PC-9 (cell line): ENCODE measurements around the gene ONECUT2. TPM values are rescaled to one million over a fixed set of nuclear protein-coding genes. Genes with fewer than 3 reads are reported as not detected.

ENCODE experiments used
- BruUV-seq: library from RNA; stranded (reverse); fragments of 400-500 nt; replicated peaks from 2 replicates; lab custom pipeline; 2021; lab: Mats Ljungman, UMichigan
- CTCF ChIA-PET: fragments of 300-600 bp; sonication (Branson Sonifier 250); formaldehyde crosslinking; loops from one replicate; lab custom pipeline; 2022; ENCODE audit warnings: antibody characterized with exemption; lab: Charles Lee
- POLR2A ChIA-PET: fragments of 300-600 bp; sonication (Branson Sonifier 250); formaldehyde crosslinking; loops from one replicate; lab custom pipeline; 2022; ENCODE audit warnings: antibody characterized with exemption; ENCODE audit not compliant: unreplicated experiment; lab: Charles Lee
- DNase-seq, 2 experiments: peaks; one replicate each; pipeline versions ENCODE4 v3.0.0 to v3.0.0-alpha.2; 2015 to 2022; ENCODE audit warnings: mixed read lengths in 1 of 2
- H2AFZ ChIP-seq: fragments of 200-600 bp; sonication (generic); 2 replicates; pipeline ENCODE4 v1.8.1; 2017; ENCODE audit warnings: antibody characterized with exemption
- H3F3A ChIP-seq: fragments of 200-600 bp; sonication (generic); 2 replicates; pipeline ENCODE4 v1.8.1; 2017; ENCODE audit warnings: antibody characterized with exemption, mild to moderate bottlenecking, low read depth; ENCODE audit not compliant: insufficient read depth
- H3K27ac ChIP-seq: fragments of 200-600 bp; sonication (generic); 2 replicates; pipeline ENCODE4 v1.6.1; 2016; ENCODE audit warnings: mixed run types
- H3K27me3 ChIP-seq: fragments of 200-600 bp; sonication (generic); 2 replicates; pipeline ENCODE4 v1.6.1; 2016; ENCODE audit warnings: low read depth, mixed run types; ENCODE audit not compliant: insufficient read depth
- H3K36me3 ChIP-seq: fragments of 200-600 bp; sonication (generic); 2 replicates; pipeline ENCODE4 v1.6.1; 2016; ENCODE audit warnings: low read depth, mixed run types
- H3K4me1 ChIP-seq: fragments of 200-600 bp; sonication (generic); replicated peaks from 2 replicates; pipeline ENCODE4 v1.6.1; 2016; ENCODE audit warnings: mixed run types; ENCODE audit not compliant: insufficient read depth
- H3K4me2 ChIP-seq: fragments of 200-600 bp; sonication (generic); 2 replicates; pipeline ENCODE4 v1.6.1; 2017; ENCODE audit warnings: mixed run types
- H3K4me3 ChIP-seq: fragments of 200-600 bp; sonication (generic); 2 replicates; pipeline ENCODE4 v1.6.1; 2016; ENCODE audit warnings: mixed run types
- H3K79me2 ChIP-seq: fragments of 200-600 bp; sonication (generic); 2 replicates; pipeline ENCODE4 v1.6.1; 2017; ENCODE audit warnings: low read depth, mixed run types
- H3K9me2 ChIP-seq: fragments of 200-600 bp; sonication (generic); 2 replicates; pipeline ENCODE4 v1.8.1; 2017; ENCODE audit warnings: mild to moderate bottlenecking; ENCODE audit not compliant: insufficient read depth
- H3K9me3 ChIP-seq: fragments of 200-600 bp; sonication (generic); 2 replicates; pipeline ENCODE4 v1.8.1; 2016; ENCODE audit warnings: low read depth; ENCODE audit not compliant: insufficient read depth
- H4K20me1 ChIP-seq: fragments of 200-600 bp; sonication (generic); 2 replicates; pipeline ENCODE4 v1.8.1; 2017; ENCODE audit not compliant: insufficient read depth
- EZH2 ChIP-seq: fragments of 200-600 bp; sonication (generic); IDR thresholded peaks from 2 replicates; pipeline ENCODE4 v1.8.0; 2017; ENCODE audit warnings: antibody characterized with exemption, low read depth
- intact Hi-C: fragments of 100-400 bp; cut with micrococcal nuclease; formaldehyde crosslinking; loops from one replicate; pipeline ENCODE4 v1.10.0; 2022; ENCODE audit not compliant: unreplicated experiment
- total RNA-seq: library from RNA; stranded (reverse); gene quantifications from 2 replicates; pipeline ENCODE4 v1.2.3, GENCODE V29; 2021
- TF ChIP-seq, protein P1 (sequence below): fragments of 200-600 bp; sonication (generic); conservative IDR thresholded peaks from 2 replicates; pipeline ENCODE4 v1.6.1; 2017; ENCODE audit warnings: mixed run types, antibody characterized with exemption, mild to moderate bottlenecking, moderate library complexity

The ONECUT2 gene
- total RNA-seq, 1 experiment from 2014 or later = 0.35 TPM

DNA sequence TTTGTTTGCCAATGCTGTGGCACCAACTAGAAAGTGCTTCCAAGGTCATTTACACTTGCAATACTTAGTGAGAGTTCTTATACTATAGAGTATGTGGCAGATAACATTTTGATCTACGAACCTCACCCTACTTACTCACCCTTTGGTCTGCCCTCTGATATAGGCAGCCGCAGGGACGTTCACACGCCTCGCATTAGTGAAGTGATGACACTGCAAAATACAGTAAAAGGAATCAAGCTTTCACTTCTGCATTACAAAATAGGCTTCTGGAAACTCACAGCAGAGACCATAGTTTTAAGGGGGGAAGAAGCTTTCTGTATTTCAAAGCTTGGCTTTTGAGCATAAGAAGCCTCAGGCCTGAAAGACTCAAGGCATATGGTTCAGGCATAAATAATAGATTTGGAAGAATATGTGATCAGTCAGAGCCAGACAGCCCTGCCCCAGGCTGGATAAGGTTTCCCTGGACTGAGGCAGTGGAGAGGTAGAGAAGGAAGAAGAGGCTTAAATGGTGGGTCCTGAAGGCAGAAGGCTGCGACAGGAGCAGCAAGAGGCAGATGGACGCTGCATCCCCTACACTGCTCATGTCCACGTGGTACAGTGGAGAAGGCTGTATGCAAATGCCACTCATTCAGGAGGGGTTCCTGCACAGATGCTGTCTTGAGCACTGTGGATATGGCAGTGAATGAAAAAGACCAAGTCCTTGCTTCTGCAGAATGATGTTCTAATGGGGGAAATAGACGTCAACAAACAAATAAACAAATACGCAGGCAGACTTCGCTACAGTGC is 88.2 kb downstream of the ONECUT2 start:
- Histone ChIP-seq H3K4me3 (no peak overlapping the region), H3K4me2 (no peak overlapping the region), H3K9me2 (no peaks in the 10 kb centered on the region), H3K4me1 (0 out of 2 replicates have a peak, but pooled peaks cover 4% of the 10 kb centered on the region), H3K27me3 (no peaks in the 10 kb centered on the region), H3K27ac (no peak overlapping the region), H3K9me3 (no peaks in the 10 kb centered on the region), H2AFZ (no peak overlapping the region), H3K79me2 (no peaks in the 10 kb centered on the region), H3K36me3 (no peaks in the 10 kb centered on the region), H3F3A (0 out of 2 replicates have a peak, but pooled peaks cover 4% of the 10 kb centered on the region), H4K20me1 (no peaks in the 10 kb centered on the region)
- CTCF ChIA-PET = no interaction called here
- no TSS peak for BruUV-seq
- POLR2A ChIA-PET = no interaction called here
- intact Hi-C loops = no loop called here
- TF ChIP-seq, protein P1, sequence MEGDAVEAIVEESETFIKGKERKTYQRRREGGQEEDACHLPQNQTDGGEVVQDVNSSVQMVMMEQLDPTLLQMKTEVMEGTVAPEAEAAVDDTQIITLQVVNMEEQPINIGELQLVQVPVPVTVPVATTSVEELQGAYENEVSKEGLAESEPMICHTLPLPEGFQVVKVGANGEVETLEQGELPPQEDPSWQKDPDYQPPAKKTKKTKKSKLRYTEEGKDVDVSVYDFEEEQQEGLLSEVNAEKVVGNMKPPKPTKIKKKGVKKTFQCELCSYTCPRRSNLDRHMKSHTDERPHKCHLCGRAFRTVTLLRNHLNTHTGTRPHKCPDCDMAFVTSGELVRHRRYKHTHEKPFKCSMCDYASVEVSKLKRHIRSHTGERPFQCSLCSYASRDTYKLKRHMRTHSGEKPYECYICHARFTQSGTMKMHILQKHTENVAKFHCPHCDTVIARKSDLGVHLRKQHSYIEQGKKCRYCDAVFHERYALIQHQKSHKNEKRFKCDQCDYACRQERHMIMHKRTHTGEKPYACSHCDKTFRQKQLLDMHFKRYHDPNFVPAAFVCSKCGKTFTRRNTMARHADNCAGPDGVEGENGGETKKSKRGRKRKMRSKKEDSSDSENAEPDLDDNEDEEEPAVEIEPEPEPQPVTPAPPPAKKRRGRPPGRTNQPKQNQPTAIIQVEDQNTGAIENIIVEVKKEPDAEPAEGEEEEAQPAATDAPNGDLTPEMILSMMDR = no peak
- TF ChIP-seq EZH2 = no peak
- DNase-seq = no peak

DNA sequence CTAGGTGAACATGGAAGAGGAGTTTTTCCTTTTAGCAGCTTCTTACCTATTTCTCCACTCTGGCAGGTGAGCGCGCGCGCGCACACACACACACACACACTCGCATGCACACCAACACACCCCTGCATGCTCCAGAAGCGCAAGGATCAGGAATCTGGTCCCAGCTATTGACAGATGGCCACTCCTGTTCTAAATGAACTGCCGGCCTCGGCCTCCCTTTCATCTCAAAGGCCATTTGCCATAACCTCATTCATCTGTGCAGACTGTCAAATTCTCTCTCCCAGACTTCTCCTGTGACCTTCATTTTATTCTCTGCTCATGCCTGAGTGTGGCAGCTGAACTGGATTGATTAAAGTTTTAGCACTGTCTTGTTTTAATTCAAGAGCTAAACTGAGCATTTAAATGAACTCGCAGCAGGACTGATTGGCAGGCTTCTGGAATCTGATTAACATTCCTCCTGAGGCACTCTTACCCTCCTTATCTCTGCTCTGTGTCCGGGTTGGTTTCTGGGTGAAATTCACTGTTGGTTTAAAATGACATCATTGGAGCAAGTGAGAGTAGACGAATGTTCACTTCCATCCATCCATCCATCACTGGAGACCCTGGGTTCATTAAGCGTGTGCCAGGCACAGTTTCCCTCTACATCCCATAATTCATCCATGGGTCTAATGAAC is 92.5 kb downstream of the ONECUT2 start:
- no peak for TF ChIP-seq EZH2
- TF ChIP-seq, protein P1 = no peak
- Histone ChIP-seq H3K4me2 (no peak overlapping the region), H3K9me2 (no peaks in the 10 kb centered on the region), H4K20me1 (no peaks in the 10 kb centered on the region), H3K36me3 (no peaks in the 10 kb centered on the region), H3K27me3 (no peaks in the 10 kb centered on the region), H3K4me1 (no peaks in the 10 kb centered on the region), H3F3A (no peaks in the 10 kb centered on the region), H2AFZ (no peak overlapping the region), H3K79me2 (no peaks in the 10 kb centered on the region), H3K4me3 (no peak overlapping the region), H3K9me3 (no peaks in the 10 kb centered on the region), H3K27ac (no peak overlapping the region)
- no peak for DNase-seq
- CTCF ChIA-PET = no interaction called here
- POLR2A ChIA-PET = interaction anchor here (0.7 kb wide), 1 partner anchor 50 kb away, joined by 3 read pairs; no protein-coding TSS in a partner anchor
- intact Hi-C loops = no loop called here
- no TSS peak for BruUV-seq

DNA sequence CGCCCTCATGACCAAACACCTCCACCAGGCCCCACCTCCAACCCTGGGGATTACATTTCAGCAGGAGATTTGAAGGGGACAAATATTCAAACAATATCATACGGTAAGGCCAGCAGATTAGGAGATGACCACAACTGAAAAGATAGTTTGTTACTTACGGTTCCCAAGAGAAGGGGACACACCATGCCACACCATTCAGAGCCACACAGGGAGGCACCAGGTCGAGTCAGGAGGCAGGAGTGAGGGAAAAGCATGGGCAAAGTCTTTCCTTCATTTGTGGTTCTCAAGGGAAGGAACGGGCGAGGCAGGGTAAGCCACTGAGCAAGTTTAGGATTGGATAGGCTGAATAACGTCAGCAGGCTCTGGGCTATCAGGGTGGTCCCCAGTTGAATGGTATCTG is 94.0 kb downstream of the ONECUT2 start:
- Histone ChIP-seq H3F3A (no peaks in the 10 kb centered on the region), H3K4me2 (no peak overlapping the region), H3K9me3 (no peaks in the 10 kb centered on the region), H3K79me2 (no peaks in the 10 kb centered on the region), H4K20me1 (no peaks in the 10 kb centered on the region), H3K36me3 (no peaks in the 10 kb centered on the region), H3K4me1 (no peaks in the 10 kb centered on the region), H3K27ac (no peak overlapping the region), H3K9me2 (no peaks in the 10 kb centered on the region), H3K4me3 (no peak overlapping the region), H2AFZ (no peak overlapping the region), H3K27me3 (no peaks in the 10 kb centered on the region)
- no peak for DNase-seq
- CTCF ChIA-PET = no interaction called here
- POLR2A ChIA-PET = no interaction called here
- no TSS peak for BruUV-seq
- intact Hi-C loops = no loop called here
- TF ChIP-seq, protein P1 = no peak
- TF ChIP-seq EZH2 = no peak
